ENCODE results near the gene MAGI3.

- no peak for TF ChIP-seq CTCF (IDR thresholded peaks at IDR 0.05; ENCODE audit: low read depth, low read length)
- no peak for TF ChIP-seq EZH2phosphoT487 (IDR thresholded peaks at IDR 0.05; ENCODE audit: low read depth)
Measured at GRCh38 chr1:113369699-113370098, 20.6 kb upstream of the MAGI3 start.

Measured in OCI-LY3 (cell line).